ENCODE data around the gene LTBP1. TPM values are rescaled to one million over a fixed set of nuclear protein-coding genes. Genes with fewer than 3 reads are reported as not detected.

The LTBP1 gene
- total RNA-seq, 3 donors from 2014 or later, result 13.3 to 18.7 (median 17.4) TPM

DNA sequence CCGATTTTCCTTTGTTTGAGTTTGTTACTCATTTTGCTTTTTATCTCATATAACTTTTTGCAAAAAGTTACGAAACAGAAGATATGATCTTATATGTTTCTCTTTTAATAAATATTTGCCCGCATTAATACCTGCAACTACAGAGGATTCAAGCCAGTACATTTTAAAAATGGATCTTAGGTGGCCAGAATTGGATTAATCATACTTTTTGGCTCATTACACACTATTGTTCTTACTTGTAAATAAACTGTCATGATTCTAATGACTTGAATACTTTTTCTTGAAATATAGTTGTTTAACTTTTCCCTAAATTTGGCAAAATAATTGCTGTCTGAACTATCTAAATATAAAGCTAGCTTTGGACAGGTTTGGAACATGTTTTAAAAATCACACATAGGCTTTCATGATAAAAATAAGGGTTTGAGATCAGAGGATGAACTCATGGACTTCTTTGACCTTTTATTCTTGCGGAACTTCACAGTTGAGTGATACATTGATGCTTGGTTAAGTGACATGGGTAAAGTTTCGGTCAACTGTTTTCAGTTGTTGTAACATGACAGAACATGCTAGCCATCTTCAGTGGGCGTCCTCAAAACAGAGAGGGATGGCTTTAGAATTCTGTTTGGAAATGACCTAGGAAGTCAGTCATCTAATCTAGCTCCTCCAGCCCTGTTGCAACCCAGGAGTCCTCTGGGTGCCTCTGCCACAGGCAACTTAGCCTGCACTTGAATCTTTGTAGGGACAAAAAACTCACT, 44.5 kb downstream of the LTBP1 start:
- Histone ChIP-seq H3K27me3 (no peaks in the 10 kb centered on the region), H3K9me3 (no peaks in the 10 kb centered on the region), H3K4me1 (no peaks in the 10 kb centered on the region), H3K27ac (no peak overlapping the region), H3K36me3 (no peaks in the 10 kb centered on the region), H3K4me3 (no peak overlapping the region)
- no peak for TF ChIP-seq POLR2A (IDR thresholded peaks at IDR 0.05)
- no peak for TF ChIP-seq CTCF (IDR thresholded peaks at IDR 0.05)
- no peak for TF ChIP-seq POLR2AphosphoS5 (IDR thresholded peaks at IDR 0.05)
- no peak for DNase-seq (ENCODE audit: low spot score in 2 of 2)
- intact Hi-C loops (cut with DNase I; ENCODE audit: low total_unique reads), result no loop called here

GRCh38 chr2:32993005-32993539, 46.3 kb downstream of the LTBP1 start:
- Histone ChIP-seq H3K9me3 (no peaks in the 10 kb centered on the region), H3K4me1 (no peaks in the 10 kb centered on the region), H3K36me3 (no peaks in the 10 kb centered on the region), H3K27ac (no peak overlapping the region), H3K27me3 (no peaks in the 10 kb centered on the region), H3K4me3 (no peak overlapping the region)
- intact Hi-C loops (cut with DNase I; ENCODE audit: low total_unique reads), result no loop called here
- DNase-seq (ENCODE audit: low spot score in 2 of 2), result no peak
- no peak for TF ChIP-seq CTCF (IDR thresholded peaks at IDR 0.05)

DNA sequence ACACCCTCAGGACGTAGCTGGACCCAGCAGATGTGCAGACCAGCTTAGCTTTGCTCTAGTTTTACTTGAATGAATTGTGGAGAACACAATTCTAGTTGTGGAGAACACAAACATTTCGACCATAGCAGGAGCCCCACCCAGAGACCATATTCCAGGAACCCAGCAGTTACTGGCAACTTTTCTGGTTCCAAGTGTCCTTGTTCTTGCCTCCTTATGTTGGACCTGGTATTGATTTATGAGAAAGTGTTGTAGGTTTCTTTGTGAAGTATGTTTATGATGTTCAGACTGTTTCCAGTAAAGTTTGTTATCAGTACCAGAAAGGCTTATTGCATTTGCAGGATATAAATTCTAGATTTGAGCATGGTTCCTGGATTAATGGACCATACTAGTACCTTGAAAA, 51.0 kb downstream of the LTBP1 start:
- H3K27me3 ChIP-seq, result no peaks in the 10 kb centered on the region
- H3K4me1 ChIP-seq, result no peaks in the 10 kb centered on the region
- no peaks in the 10 kb centered on the region for H3K36me3 ChIP-seq
- intact Hi-C loops (cut with DNase I; ENCODE audit: low total_unique reads), result no loop called here
- TF ChIP-seq POLR2AphosphoS5 (IDR thresholded peaks at IDR 0.05) (no peak), POLR2A (IDR thresholded peaks at IDR 0.05) (no peak), CTCF (IDR thresholded peaks at IDR 0.05) (no peak)
- DNase-seq (ENCODE audit: low spot score in 2 of 2), result no peak
- H3K9me3 ChIP-seq, result no peaks in the 10 kb centered on the region
- H3K4me3 ChIP-seq, result no peak overlapping the region
- no peak overlapping the region for H3K27ac ChIP-seq

- Histone ChIP-seq H3K4me1 (no peaks in the 10 kb centered on the region), H3K27me3 (no peaks in the 10 kb centered on the region), H3K27ac (no peak overlapping the region), H3K4me3 (no peak overlapping the region), H3K9me3 (no peaks in the 10 kb centered on the region), H3K36me3 (no peaks in the 10 kb centered on the region)
- TF ChIP-seq CTCF (IDR thresholded peaks at IDR 0.05) (no peak), POLR2A (IDR thresholded peaks at IDR 0.05) (no peak)
- DNase-seq (ENCODE audit: low spot score in 2 of 2), result no peak
- intact Hi-C loops (cut with DNase I; ENCODE audit: low total_unique reads), result no loop called here
Observed at GRCh38 chr2:33000986-33001385, 54.2 kb downstream of the LTBP1 start.

DNA sequence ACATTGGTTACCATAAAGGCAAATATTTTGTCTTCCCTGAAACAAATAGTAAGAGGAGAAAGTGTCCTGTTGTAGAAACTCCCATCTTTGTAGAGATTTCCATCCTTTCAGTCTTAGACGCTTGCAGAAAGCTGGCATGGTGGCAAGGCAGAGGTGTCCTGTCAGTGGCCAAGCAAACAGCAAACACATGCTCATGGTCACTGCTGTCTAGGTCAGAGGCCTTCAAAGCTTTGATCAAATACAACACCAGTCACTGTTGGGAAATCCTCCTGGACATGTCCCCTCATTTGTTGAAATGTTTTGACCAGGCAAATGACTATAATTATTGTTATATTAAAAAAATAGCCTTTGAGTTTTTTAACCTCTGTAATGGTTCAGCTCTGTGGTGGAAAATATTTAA, 55.1 kb downstream of the LTBP1 start:
- no peak for TF ChIP-seq CTCF (IDR thresholded peaks at IDR 0.05)
- TF ChIP-seq POLR2AphosphoS5 (IDR thresholded peaks at IDR 0.05), result no peak
- no peak for TF ChIP-seq POLR2A (IDR thresholded peaks at IDR 0.05)
- Histone ChIP-seq H3K4me3 (no peak overlapping the region), H3K27ac (no peak overlapping the region), H3K4me1 (no peaks in the 10 kb centered on the region), H3K9me3 (no peaks in the 10 kb centered on the region), H3K36me3 (no peaks in the 10 kb centered on the region), H3K27me3 (no peaks in the 10 kb centered on the region)
- DNase-seq (ENCODE audit: low spot score in 2 of 2), result no peak
- intact Hi-C loops (cut with DNase I; ENCODE audit: low total_unique reads), result no loop called here

Data from breast epithelium (tissue), 4 donors.